Lung (tissue), 12 donors: ENCODE data around the gene ZFYVE28. TPM values are rescaled to one million over a fixed set of nuclear protein-coding genes. Genes with fewer than 3 reads are reported as not detected.

Experiments used
- ATAC-seq: fragments of 200-7000 bp; cut with Tn5 transposase; one replicate; pipeline ENCODE4 v1.9.1; 2020; ENCODE audit warnings: moderate number of reproducible peaks; ENCODE audit not compliant: insufficient read depth, low FRiP score
- DNase-seq, 3 donors: peaks; one replicate each; pipeline ENCODE4 v3.0.0-alpha.2; 2013 to 2017
- H3K27ac ChIP-seq, 2 donors: one replicate each; pipeline ENCODE4 v1.5.1; 2013; ENCODE audit warnings: mild to moderate bottlenecking in 2 of 2, moderate library complexity in 2 of 2, control low read depth in 1 of 2, inconsistent platforms in 1 of 2, low read depth in 1 of 2, low read length in 1 of 2
- H3K27me3 ChIP-seq, 3 donors: one replicate each; pipeline ENCODE4 v1.5.1; 2013; ENCODE audit warnings: low read length in 2 of 3; ENCODE audit not compliant: control insufficient read depth in 3 of 3, insufficient read depth in 3 of 3
- H3K36me3 ChIP-seq, 4 donors: one replicate each; pipeline ENCODE4 v1.5.1; 2013; ENCODE audit warnings: low read length in 4 of 4, mild to moderate bottlenecking in 1 of 4, moderate library complexity in 1 of 4; ENCODE audit not compliant: control insufficient read depth in 4 of 4, insufficient read depth in 4 of 4
- H3K4me1 ChIP-seq, 5 donors: one replicate each; pipeline ENCODE4 v1.5.1; 2013; ENCODE audit warnings: low read length in 5 of 5, mild to moderate bottlenecking in 2 of 5, moderate library complexity in 1 of 5; ENCODE audit not compliant: control insufficient read depth in 5 of 5, insufficient read depth in 5 of 5
- H3K4me3 ChIP-seq: one replicate; pipeline ENCODE4 v1.5.1; 2013; ENCODE audit warnings: mild to moderate bottlenecking, control low read depth, moderate library complexity
- H3K9ac ChIP-seq, 2 donors: one replicate each; pipeline ENCODE4 v1.5.1; 2013; ENCODE audit warnings: low read length in 2 of 2, control low read depth in 1 of 2; ENCODE audit not compliant: insufficient read depth in 1 of 2
- H3K9me3 ChIP-seq, 4 donors: one replicate each; pipeline ENCODE4 v1.5.1; 2013; ENCODE audit warnings: low read length in 3 of 4, mild to moderate bottlenecking in 1 of 4, moderate library complexity in 1 of 4; ENCODE audit not compliant: control insufficient read depth in 4 of 4, insufficient read depth in 3 of 4
- WGBS, 2 donors: extraction: QIAGEN DNeasy Blood & Tissue Kit; methylation state at CpG; one replicate each; pipeline ENCODE4 v1.1.7; 2013; 5-methylcytosine and 5-hydroxymethylcytosine counted together
- polyA plus RNA-seq, 2 donors: library from polyadenylated mRNA; stranded (reverse); fragments of 200-250 nt; gene quantifications; one replicate each; pipeline ENCODE4 v1.2.1, GENCODE V29; 2013
- total RNA-seq, 2 donors: library from RNA; depleted of rRNA in 1 of 2; stranded (reverse); fragments of >200 nt in 1 of 2; gene quantifications; one replicate each; pipeline ENCODE4 v1.2.1, GENCODE V29; 2014 to 2021
- TF ChIP-seq, protein P1 (sequence below): IDR thresholded peaks from 2 replicates; pipeline ENCODE4 v1.5.1; 2012; ENCODE audit warnings: mild to moderate bottlenecking; ENCODE audit errors: control extremely low read depth, extremely low read depth
- donor health status: control.
- donor health status: control.
- donor health status: Bipolar disorder and iron deficiency.
- donor health status: healthy.
- donor health status: DM: yes; HTN: yes; CAD: no.

The ZFYVE28 gene
- total and polyA plus RNA-seq, 4 donors: 6.8 to 10.3 (median 7.6) TPM

DNA sequence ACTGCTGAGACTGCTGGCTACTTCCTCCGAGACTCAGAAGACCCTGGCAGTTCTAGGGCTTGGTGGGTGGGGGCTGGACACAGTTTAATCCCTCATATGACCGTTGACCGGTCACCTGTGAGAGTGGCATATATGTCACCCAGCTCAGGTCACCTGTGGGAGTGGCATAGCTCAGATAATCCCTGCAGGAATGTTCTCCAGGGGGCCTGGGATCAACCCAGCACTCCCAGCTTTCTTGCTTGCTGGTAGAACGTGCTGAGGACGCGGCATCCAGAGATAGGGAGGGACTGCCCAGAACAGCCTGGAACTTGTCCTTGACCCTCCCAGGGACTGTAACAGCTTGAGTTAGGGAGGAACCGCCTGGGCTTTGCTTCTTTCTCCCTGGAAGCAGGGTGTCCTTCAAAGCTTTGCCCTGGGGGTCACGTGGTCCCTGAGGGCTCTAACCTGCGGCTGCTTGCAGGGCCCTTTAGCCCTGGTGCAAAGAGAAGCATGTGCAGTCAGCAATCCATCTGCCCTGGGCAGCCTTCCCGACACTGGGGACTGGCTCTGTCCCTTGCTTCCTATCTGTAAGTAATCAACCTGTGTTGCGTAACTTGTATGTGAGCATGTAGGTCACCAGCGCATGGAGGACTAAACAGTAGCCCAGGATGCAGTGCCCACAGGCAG lies 55.3 kb downstream of the ZFYVE28 start:
- no peak overlapping the region for H3K9ac ChIP-seq
- DNase-seq (no peak), ATAC-seq (no peak)
- TF ChIP-seq, protein P1, sequence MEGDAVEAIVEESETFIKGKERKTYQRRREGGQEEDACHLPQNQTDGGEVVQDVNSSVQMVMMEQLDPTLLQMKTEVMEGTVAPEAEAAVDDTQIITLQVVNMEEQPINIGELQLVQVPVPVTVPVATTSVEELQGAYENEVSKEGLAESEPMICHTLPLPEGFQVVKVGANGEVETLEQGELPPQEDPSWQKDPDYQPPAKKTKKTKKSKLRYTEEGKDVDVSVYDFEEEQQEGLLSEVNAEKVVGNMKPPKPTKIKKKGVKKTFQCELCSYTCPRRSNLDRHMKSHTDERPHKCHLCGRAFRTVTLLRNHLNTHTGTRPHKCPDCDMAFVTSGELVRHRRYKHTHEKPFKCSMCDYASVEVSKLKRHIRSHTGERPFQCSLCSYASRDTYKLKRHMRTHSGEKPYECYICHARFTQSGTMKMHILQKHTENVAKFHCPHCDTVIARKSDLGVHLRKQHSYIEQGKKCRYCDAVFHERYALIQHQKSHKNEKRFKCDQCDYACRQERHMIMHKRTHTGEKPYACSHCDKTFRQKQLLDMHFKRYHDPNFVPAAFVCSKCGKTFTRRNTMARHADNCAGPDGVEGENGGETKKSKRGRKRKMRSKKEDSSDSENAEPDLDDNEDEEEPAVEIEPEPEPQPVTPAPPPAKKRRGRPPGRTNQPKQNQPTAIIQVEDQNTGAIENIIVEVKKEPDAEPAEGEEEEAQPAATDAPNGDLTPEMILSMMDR: no peak
- no peak overlapping the region for H3K27ac ChIP-seq
- peaks cover 0 to 13% (median 0%) of the 10 kb centered on the region in 5 donors for H3K4me1 ChIP-seq
- 77 to 82% methylated on average over 12 of the region's 12 CpGs for WGBS, 2 donors
- no peaks in the 10 kb centered on the region for H3K9me3 ChIP-seq
- H3K4me3 ChIP-seq: no peak overlapping the region
- no peaks in the 10 kb centered on the region for H3K36me3 ChIP-seq
- H3K27me3 ChIP-seq: peaks cover 0 to 2% (median 0%) of the 10 kb centered on the region in 3 donors

DNA sequence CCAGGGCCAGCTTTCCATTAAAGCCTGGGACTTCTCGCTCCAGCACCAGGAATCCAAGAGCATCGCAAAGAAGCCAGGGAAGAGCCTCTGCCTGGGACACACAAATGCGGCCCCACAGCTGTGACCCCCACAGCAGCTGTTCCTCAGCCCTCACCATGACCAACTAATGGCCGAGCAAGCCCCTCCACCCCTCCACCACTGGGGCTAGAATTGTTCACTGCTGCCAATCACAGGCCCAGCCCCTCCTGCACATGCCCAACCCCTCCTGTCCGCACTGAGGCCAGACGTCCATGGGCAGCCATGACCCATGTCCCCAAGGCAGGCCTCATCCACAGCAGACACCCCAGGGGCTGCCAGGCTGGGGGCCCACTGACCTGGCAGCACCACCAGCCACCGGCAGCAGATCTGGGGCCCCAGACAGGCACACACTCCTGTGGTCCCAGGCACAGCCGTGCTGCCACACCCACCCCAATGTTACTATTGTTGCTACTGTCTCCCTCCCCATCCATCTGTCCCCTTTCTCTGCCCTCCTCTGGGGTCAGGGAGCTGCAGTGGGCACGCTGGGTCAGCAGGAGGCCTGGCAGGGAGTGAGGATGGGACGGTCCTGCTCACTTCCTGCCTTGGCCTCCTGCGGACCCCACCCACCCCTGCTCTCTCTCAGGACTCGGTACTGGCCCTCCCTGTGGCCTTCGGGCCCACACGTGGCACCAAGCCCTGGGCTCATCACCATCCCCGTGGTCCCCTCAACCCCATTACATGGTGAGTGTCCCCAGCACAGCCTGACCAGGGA lies 56.0 kb downstream of the ZFYVE28 start:
- WGBS, 2 donors: 84 to 86% methylated on average over 15 of the region's 15 CpGs
- H3K4me1 ChIP-seq: peaks cover 0 to 13% (median 0%) of the 10 kb centered on the region in 5 donors
- TF ChIP-seq, protein P1: no peak
- no peak overlapping the region for H3K9ac ChIP-seq
- H3K27ac ChIP-seq: no peak overlapping the region
- H3K27me3 ChIP-seq: peaks cover 0 to 2% (median 0%) of the 10 kb centered on the region in 3 donors
- no peak overlapping the region for H3K4me3 ChIP-seq
- no peaks in the 10 kb centered on the region for H3K36me3 ChIP-seq
- DNase-seq: no peak
- H3K9me3 ChIP-seq: no peaks in the 10 kb centered on the region
- no peak for ATAC-seq

DNA sequence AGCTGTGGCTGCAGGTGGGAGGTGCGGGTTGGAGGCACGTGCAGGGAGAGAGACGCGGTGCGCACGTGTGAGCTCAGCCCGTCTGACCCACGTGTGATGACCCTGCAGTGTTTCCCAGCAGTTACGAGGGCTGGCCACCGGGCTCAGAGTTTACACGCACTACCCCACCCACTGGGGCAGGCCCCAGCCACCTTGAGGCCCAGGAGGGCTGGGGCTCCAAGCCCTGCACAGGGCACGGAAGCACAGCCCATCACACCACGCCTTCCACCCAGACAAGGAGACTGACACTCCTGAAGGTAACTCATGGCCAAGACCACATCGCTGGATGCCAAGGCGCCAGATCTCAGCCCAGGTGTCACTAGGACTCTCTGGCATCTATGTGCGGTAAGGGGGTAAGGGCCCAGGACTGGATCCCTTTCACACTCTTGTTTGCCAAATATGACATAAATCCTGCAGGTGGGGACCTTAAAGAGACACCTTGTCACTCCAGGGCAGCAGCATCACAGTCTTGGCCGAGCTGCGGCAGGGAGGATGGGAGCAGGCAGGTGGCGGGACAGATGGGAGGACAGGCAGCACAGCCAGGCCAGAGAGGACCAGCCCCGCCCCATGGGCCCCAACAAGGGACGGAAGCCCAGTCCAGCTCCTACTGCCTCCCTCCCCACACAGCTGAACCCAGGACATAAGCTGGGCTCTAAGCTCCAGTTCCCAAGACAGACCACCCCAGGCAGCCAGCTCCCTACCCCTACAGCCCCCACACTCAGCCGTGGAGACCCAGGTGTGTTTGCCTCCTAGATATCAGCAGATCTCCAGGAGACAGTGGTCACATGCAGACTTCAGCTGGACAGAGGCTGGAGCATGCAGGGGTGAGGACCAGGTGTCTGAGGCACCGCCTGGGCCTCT lies 56.8 kb downstream of the ZFYVE28 start:
- no peak overlapping the region for H3K9ac ChIP-seq
- peaks cover 0 to 13% (median 0%) of the 10 kb centered on the region in 5 donors for H3K4me1 ChIP-seq
- TF ChIP-seq, protein P1: no peak
- no peak for DNase-seq
- H3K27me3 ChIP-seq: peaks cover 0 to under 1% (median 0%) of the 10 kb centered on the region in 3 donors
- WGBS, 2 donors: 91 to 92% methylated on average over 23 of the region's 23 CpGs
- no peak overlapping the region for H3K4me3 ChIP-seq
- no peak overlapping the region for H3K27ac ChIP-seq
- no peak for ATAC-seq
- no peaks in the 10 kb centered on the region for H3K36me3 ChIP-seq
- H3K9me3 ChIP-seq: no peaks in the 10 kb centered on the region
